Measurements from ENCODE around the gene ULBP2.
"Not testable (repeated sequence)": the region's sequence is repeated elsewhere in the genome, so short reads cannot be mapped to it uniquely, and the experiment has no call there.

Gene ULBP2

GRCh38 chr6:149910721-149911151 lies 31.1 kb upstream of the ULBP2 start:
- no peak overlapping the region for H3K9ac ChIP-seq (ENCODE audit: low read length)
- H3K9me3 ChIP-seq (ENCODE audit: control insufficient read depth, low read length) = no peaks in the 10 kb centered on the region
- no peak overlapping the region for H2BK120ac ChIP-seq (ENCODE audit: low read depth, low read length)
- 93% methylated on average over 23 of the region's 23 CpGs for WGBS
- no peak overlapping the region for H3K14ac ChIP-seq (ENCODE audit: low read length in 2 of 2)
- H3K23ac ChIP-seq (ENCODE audit: low read length in 2 of 2) = no peak overlapping the region
- H3K4ac ChIP-seq (ENCODE audit: low read depth in 1 of 2, low read length in 2 of 2) = no peak overlapping the region
- H2AK5ac ChIP-seq (ENCODE audit: low read length, severe bottlenecking) = no peak overlapping the region
- no peak overlapping the region for H3K27ac ChIP-seq (ENCODE audit: low read length, poor library complexity, severe bottlenecking)
- H3K4me2 ChIP-seq (ENCODE audit: low read length, poor library complexity, severe bottlenecking) = no peak overlapping the region
- no peak overlapping the region for H3K4me3 ChIP-seq (ENCODE audit: insufficient read depth in 1 of 2, low read depth in 1 of 2, low read length in 2 of 2)
- DNase-seq = no peak
- H3K79me1 ChIP-seq (replicated peaks; ENCODE audit: low read length, poor library complexity, severe bottlenecking) = no peaks in the 10 kb centered on the region
- no peaks in the 10 kb centered on the region for H3K36me3 ChIP-seq (ENCODE audit: control insufficient read depth in 1 of 2, insufficient read depth in 2 of 2, low read depth in 1 of 2, low read length in 2 of 2)
- no peak overlapping the region for H2BK15ac ChIP-seq (ENCODE audit: low read depth, poor library complexity, severe bottlenecking)
- no peak overlapping the region for H4K91ac ChIP-seq (ENCODE audit: low read length)
- H3K4me1 ChIP-seq (ENCODE audit: control insufficient read depth, insufficient read depth, low read depth, low read length) = no peaks in the 10 kb centered on the region
- no peak overlapping the region for H2AFZ ChIP-seq (ENCODE audit: low read depth, low read length)
- no peak overlapping the region for H2BK5ac ChIP-seq (ENCODE audit: low read depth, low read length, poor library complexity, severe bottlenecking)
- H4K8ac ChIP-seq (ENCODE audit: low read length) = no peak overlapping the region
- H2BK12ac ChIP-seq (ENCODE audit: low read length in 2 of 2) = no peak overlapping the region
- no peak overlapping the region for H3K18ac ChIP-seq (ENCODE audit: low read depth in 1 of 2, low read length in 2 of 2)
- peaks cover 0 to 33% of the 10 kb centered on the region in 2 experiments for H3K27me3 ChIP-seq (ENCODE audit: control insufficient read depth in 1 of 2, insufficient read depth in 1 of 2, low read length in 2 of 2)

DNA sequence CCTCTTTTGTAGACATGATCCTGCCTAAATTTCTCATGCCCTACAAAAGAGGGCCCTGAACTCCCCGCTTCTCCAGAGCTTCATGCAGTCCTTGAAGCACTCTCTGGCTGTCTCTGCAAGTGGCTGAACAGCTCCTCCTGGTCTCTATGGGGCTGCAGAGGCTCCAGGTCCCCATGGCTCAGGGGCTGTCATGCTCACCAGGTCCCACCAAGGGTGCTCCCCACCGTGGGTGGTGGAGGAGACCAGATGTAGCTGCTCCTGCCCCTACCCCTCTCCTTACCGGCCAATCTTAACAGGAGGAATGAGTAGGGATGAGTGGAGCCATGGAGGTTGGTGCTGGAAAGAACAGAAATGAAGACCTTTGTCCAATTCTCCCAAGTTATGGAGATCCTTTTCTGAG lies 29.1 kb upstream of the ULBP2 start:
- H4K91ac ChIP-seq (ENCODE audit: low read length); H3K4ac ChIP-seq (ENCODE audit: low read depth in 1 of 2, low read length in 2 of 2); H3K4me1 ChIP-seq (ENCODE audit: control insufficient read depth, insufficient read depth, low read depth, low read length); H3K36me3 ChIP-seq (ENCODE audit: control insufficient read depth in 1 of 2, insufficient read depth in 2 of 2, low read depth in 1 of 2, low read length in 2 of 2); H3K4me3 ChIP-seq (ENCODE audit: insufficient read depth in 1 of 2, low read depth in 1 of 2, low read length in 2 of 2); H2BK15ac ChIP-seq (ENCODE audit: low read depth, poor library complexity, severe bottlenecking); H3K4me2 ChIP-seq (ENCODE audit: low read length, poor library complexity, severe bottlenecking); H3K18ac ChIP-seq (ENCODE audit: low read depth in 1 of 2, low read length in 2 of 2); H2BK5ac ChIP-seq (ENCODE audit: low read depth, low read length, poor library complexity, severe bottlenecking); DNase-seq; H3K9ac ChIP-seq (ENCODE audit: low read length); H2BK12ac ChIP-seq (ENCODE audit: low read length in 2 of 2); H3K14ac ChIP-seq (ENCODE audit: low read length in 2 of 2); H4K8ac ChIP-seq (ENCODE audit: low read length); H2AK5ac ChIP-seq (ENCODE audit: low read length, severe bottlenecking); H3K9me3 ChIP-seq (ENCODE audit: control insufficient read depth, low read length); H3K23ac ChIP-seq (ENCODE audit: low read length in 2 of 2); H3K79me1 ChIP-seq (replicated peaks; ENCODE audit: low read length, poor library complexity, severe bottlenecking); H2AFZ ChIP-seq (ENCODE audit: low read depth, low read length); H3K27ac ChIP-seq (ENCODE audit: low read length, poor library complexity, severe bottlenecking); H2BK120ac ChIP-seq (ENCODE audit: low read depth, low read length): not testable (repeated sequence)
- 86% methylated on average over 1 of the region's 3 CpGs for WGBS
- H3K27me3 ChIP-seq (ENCODE audit: control insufficient read depth in 1 of 2, insufficient read depth in 1 of 2, low read length in 2 of 2) = peaks cover 0 to 24% of the 10 kb centered on the region in 2 experiments

GRCh38 chr6:149913085-149913484 lies 28.7 kb upstream of the ULBP2 start:
- no peaks in the 10 kb centered on the region for H3K36me3 ChIP-seq (ENCODE audit: control insufficient read depth in 1 of 2, insufficient read depth in 2 of 2, low read depth in 1 of 2, low read length in 2 of 2)
- no peak overlapping the region for H2BK5ac ChIP-seq (ENCODE audit: low read depth, low read length, poor library complexity, severe bottlenecking)
- H2BK15ac ChIP-seq (ENCODE audit: low read depth, poor library complexity, severe bottlenecking) = no peak overlapping the region
- H3K79me1 ChIP-seq (replicated peaks; ENCODE audit: low read length, poor library complexity, severe bottlenecking) = no peaks in the 10 kb centered on the region
- no peak overlapping the region for H3K23ac ChIP-seq (ENCODE audit: low read length in 2 of 2)
- WGBS = 82% methylated on average over 2 of the region's 2 CpGs
- no peak overlapping the region for H4K91ac ChIP-seq (ENCODE audit: low read length)
- no peak overlapping the region for H3K18ac ChIP-seq (ENCODE audit: low read depth in 1 of 2, low read length in 2 of 2)
- no peak overlapping the region for H3K4me2 ChIP-seq (ENCODE audit: low read length, poor library complexity, severe bottlenecking)
- H3K4me1 ChIP-seq (ENCODE audit: control insufficient read depth, insufficient read depth, low read depth, low read length) = no peaks in the 10 kb centered on the region
- no peak for DNase-seq
- peaks cover 0 to 26% of the 10 kb centered on the region in 2 experiments for H3K27me3 ChIP-seq (ENCODE audit: control insufficient read depth in 1 of 2, insufficient read depth in 1 of 2, low read length in 2 of 2)
- no peak overlapping the region for H3K9ac ChIP-seq (ENCODE audit: low read length)
- H3K4me3 ChIP-seq (ENCODE audit: insufficient read depth in 1 of 2, low read depth in 1 of 2, low read length in 2 of 2) = no peak overlapping the region
- H2AFZ ChIP-seq (ENCODE audit: low read depth, low read length) = no peak overlapping the region
- no peak overlapping the region for H2BK12ac ChIP-seq (ENCODE audit: low read length in 2 of 2)
- no peaks in the 10 kb centered on the region for H3K9me3 ChIP-seq (ENCODE audit: control insufficient read depth, low read length)
- H3K4ac ChIP-seq (ENCODE audit: low read depth in 1 of 2, low read length in 2 of 2) = no peak overlapping the region
- no peak overlapping the region for H2BK120ac ChIP-seq (ENCODE audit: low read depth, low read length)
- H4K8ac ChIP-seq (ENCODE audit: low read length) = no peak overlapping the region
- no peak overlapping the region for H3K27ac ChIP-seq (ENCODE audit: low read length, poor library complexity, severe bottlenecking)
- H3K14ac ChIP-seq (ENCODE audit: low read length in 2 of 2) = no peak overlapping the region
- no peak overlapping the region for H2AK5ac ChIP-seq (ENCODE audit: low read length, severe bottlenecking)

DNA sequence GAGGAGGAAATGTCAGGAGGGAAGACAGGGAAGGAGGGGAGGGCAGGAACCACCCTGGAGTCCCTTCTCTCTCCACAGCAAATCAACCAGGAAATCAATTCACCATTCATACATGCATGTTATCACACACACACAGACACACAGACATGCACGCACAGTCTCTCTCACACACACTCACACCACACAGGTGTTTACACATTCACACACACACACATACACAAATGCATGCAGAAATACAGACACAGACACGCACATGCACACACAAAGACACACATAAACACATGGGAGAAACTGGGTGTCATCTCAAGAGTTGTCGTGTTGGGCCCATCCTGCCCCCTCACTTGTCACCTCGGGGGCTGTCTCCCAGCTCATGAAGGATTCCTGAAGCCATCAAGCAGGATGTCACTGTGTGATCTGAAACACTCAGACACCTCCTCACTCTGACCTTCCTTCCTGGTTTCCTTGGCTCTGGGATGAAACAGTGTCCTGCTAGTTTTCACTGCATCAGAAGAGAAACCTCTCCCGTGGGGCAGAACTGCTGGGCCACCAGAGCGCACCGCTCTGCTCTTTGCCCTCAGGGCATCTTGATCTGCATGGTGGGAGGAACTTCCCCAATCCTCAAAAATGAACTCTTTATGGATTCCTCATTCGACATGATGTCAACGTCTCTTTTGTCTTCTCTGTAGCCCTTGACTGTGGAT lies 28.1 kb upstream of the ULBP2 start:
- Histone ChIP-seq H2BK15ac (ENCODE audit: low read depth, poor library complexity, severe bottlenecking) (no peak overlapping the region), H2BK12ac (ENCODE audit: low read length in 2 of 2) (no peak overlapping the region), H3K27ac (ENCODE audit: low read length, poor library complexity, severe bottlenecking) (no peak overlapping the region), H2AK5ac (ENCODE audit: low read length, severe bottlenecking) (no peak overlapping the region), H3K14ac (ENCODE audit: low read length in 2 of 2) (peak overlapping the region in 1 of 2 experiments; percentile 53), H3K79me1 (replicated peaks; ENCODE audit: low read length, poor library complexity, severe bottlenecking) (no peaks in the 10 kb centered on the region), H2AFZ (ENCODE audit: low read depth, low read length) (no peak overlapping the region), H3K4me1 (ENCODE audit: control insufficient read depth, insufficient read depth, low read depth, low read length) (no peaks in the 10 kb centered on the region), H3K27me3 (ENCODE audit: control insufficient read depth in 1 of 2, insufficient read depth in 1 of 2, low read length in 2 of 2) (peaks cover 0 to 33% of the 10 kb centered on the region in 2 experiments), H2BK5ac (ENCODE audit: low read depth, low read length, poor library complexity, severe bottlenecking) (no peak overlapping the region), H3K4ac (ENCODE audit: low read depth in 1 of 2, low read length in 2 of 2) (no peak overlapping the region), H3K9me3 (ENCODE audit: control insufficient read depth, low read length) (no peaks in the 10 kb centered on the region), H3K36me3 (ENCODE audit: control insufficient read depth in 1 of 2, insufficient read depth in 2 of 2, low read depth in 1 of 2, low read length in 2 of 2) (no peaks in the 10 kb centered on the region), H2BK120ac (ENCODE audit: low read depth, low read length) (no peak overlapping the region), H3K4me3 (ENCODE audit: insufficient read depth in 1 of 2, low read depth in 1 of 2, low read length in 2 of 2) (no peak overlapping the region), H4K91ac (ENCODE audit: low read length) (no peak overlapping the region), H3K23ac (ENCODE audit: low read length in 2 of 2) (no peak overlapping the region), H4K8ac (ENCODE audit: low read length) (no peak overlapping the region), H3K4me2 (ENCODE audit: low read length, poor library complexity, severe bottlenecking) (no peak overlapping the region), H3K9ac (ENCODE audit: low read length) (no peak overlapping the region), H3K18ac (ENCODE audit: low read depth in 1 of 2, low read length in 2 of 2) (no peak overlapping the region)
- 66% methylated on average over 9 of the region's 9 CpGs for WGBS
- DNase-seq = no peak

All from mesenchymal stem cell (in vitro differentiated cells and primary cell).